Activated CD8-positive, alpha-beta memory T cell treated with anti-CD3 and anti-CD28 coated beads for 48 hours (primary cell): Measurements from ENCODE around the gene TOX2.

Source experiments
- DNase-seq, 3 experiments: peaks; one replicate each; pipeline ENCODE4 v3.0.0-alpha.2; 2020; ENCODE audit warnings: low read depth in 2 of 3, low spot score in 2 of 3

TOX2 gene

DNA sequence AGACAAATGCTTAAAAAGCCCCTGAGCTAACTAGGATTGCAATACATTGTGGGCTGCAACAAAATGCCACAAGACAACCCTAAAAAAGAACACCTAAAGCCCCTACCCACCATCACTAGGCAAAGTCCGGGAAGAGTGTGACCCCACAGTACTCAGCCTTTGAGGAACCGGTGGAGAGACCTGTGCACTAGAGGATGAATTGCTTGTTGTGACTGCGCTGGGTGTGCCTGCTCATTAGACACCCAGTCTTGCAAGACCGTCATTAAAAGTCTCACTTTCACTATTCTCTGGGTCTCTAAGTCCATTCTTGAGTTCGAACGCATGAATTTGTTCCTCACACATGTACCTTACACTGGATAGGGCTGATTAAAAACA lies 183.6 kb downstream of the TOX2 start:
- no peak for DNase-seq

GRCh38 chr20:44098657-44099056 lies 184.0 kb downstream of the TOX2 start:
- DNase-seq, result no peak

GRCh38 chr20:44099832-44100231 lies 185.2 kb downstream of the TOX2 start:
- no peak for DNase-seq

DNA sequence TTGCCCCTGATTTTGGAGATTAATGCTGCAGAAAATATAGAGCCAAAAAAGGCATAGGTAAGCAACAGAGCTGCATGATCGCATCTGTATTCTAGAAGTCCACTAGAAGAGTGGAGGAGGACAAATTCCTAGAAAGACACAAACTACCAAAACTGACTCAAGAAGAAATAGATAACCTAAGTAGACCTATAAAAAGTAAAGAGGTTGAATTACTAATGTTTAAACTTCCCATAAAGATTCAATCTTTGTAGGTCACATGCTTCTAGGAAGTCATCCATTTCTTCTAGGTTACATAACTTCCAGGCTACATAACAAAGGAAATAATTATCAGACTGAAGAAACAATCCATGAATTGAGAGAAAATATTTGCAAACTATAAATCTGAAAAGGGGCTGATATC lies 187.9 kb downstream of the TOX2 start:
- DNase-seq, result no peak

DNA sequence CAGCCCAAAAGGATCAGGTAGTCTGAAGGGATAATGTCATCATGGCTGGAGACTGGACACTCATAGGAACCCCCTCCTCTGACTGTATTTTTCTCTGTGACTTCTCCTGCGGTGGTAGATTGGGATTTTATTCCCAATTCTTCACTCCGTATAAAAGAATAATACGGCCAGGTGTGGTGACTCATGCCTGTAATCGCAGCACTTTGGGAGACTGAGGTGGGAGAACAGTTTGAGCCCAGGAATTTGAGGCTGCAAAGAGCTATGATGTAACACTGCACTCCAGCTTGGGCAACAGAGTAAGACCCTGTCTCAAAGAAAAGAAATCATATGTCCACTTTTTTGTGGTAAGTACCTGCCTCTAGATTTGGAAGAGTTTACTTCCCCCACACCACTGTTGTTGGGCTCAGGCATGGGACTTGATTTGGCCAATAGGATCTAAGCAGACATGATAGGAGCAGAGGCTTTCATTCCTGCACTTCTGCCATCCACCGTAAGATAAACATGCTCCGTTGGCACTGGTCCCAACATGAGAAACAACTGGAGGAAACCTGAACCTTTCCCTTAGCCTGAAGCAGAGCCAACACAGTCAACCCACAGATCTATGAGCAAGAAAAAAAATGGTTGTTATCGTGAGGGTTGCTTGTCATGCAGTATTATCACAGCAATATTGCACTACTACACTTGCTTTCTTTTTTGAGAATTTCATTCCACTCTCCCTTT lies 190.3 kb downstream of the TOX2 start:
- no peak for DNase-seq

GRCh38 chr20:44106615-44107014 lies 192.0 kb downstream of the TOX2 start:
- DNase-seq, result no peak

GRCh38 chr20:44109951-44110361 lies 195.3 kb downstream of the TOX2 start:
- DNase-seq, result no peak

DNA sequence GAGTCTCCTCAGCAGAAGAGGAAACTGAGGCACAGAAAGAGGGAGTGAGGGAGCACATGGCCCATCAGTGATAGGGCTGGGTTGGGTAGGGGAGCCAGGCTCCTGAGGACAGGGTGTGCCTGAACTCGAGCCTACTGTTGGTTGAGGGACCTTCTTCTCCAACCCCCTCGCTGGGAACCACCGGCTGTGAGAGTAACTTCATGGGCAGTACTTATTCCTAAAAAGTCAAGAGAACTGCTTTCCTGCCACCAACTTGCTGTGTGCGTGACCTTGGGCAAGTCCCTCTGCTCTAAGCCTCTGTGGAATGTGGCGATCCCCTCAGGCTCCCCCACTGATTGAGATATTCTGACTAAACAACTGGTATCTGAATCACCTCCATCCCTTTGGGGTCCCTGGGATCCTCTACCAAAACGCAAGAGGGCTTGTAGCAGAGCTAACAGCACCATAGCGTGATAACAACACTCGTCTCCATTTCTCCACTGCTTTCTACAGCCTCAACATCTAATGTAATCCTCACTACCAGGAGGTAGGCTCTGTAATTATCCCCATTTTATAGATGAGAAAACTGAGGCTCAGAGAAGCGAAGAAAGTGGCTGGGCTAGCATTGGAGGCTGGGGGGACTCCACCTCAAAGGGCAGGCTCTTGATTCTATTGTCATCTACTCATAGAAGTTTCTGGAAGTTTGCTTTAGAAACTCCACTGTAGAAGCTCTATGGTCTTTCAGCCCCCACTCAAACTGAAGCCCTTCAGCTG lies 196.3 kb downstream of the TOX2 start:
- no peak for DNase-seq

- DNase-seq, result no peak
Measured at GRCh38 chr20:44111712-44112335, 197.2 kb downstream of the TOX2 start.

DNA sequence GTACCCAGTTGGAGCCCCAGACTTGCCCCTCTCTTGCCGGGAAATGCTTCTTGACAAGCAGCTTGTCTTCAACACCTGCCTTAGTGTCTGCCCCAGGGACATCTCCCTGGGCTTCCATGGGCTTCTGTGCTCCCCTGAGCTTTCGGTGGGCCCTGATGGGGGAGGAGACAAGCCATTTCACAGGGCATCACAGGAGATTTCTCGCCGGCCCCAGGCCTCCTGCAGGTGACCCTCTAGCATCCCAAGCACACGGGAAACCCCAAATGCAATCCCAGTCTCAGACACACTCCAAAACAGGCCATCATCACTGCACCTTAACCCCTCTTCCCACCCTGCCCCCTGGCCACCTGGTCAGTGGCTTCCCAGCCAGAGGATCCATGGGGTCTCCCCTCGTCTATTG lies 197.8 kb downstream of the TOX2 start:
- DNase-seq, result no peak

- DNase-seq, result no peak
Measured at GRCh38 chr20:44112889-44113617, 198.4 kb downstream of the TOX2 start.

GRCh38 chr20:44113618-44114376 lies 199.1 kb downstream of the TOX2 start:
- DNase-seq, result no peak

DNA sequence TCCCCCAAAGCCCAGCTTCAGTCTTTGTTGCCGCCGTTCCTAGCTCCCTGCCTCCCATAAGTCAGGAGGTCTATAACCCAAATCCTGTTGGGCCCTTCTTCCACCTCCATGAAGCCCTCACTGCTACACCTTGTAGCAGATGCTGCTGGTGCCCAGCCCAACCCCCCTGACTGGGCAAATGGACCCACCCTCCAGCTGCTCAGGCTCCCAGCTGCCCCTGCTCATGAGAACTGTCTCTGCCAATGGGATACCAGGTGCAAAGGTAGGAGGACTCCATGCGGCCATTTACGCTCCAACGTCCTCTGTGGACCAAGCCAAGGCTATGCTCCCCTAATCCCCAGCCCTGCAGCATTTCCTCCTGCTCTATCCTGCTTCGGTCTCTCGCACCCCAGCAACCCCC lies 200.5 kb downstream of the TOX2 start:
- no peak for DNase-seq

DNA sequence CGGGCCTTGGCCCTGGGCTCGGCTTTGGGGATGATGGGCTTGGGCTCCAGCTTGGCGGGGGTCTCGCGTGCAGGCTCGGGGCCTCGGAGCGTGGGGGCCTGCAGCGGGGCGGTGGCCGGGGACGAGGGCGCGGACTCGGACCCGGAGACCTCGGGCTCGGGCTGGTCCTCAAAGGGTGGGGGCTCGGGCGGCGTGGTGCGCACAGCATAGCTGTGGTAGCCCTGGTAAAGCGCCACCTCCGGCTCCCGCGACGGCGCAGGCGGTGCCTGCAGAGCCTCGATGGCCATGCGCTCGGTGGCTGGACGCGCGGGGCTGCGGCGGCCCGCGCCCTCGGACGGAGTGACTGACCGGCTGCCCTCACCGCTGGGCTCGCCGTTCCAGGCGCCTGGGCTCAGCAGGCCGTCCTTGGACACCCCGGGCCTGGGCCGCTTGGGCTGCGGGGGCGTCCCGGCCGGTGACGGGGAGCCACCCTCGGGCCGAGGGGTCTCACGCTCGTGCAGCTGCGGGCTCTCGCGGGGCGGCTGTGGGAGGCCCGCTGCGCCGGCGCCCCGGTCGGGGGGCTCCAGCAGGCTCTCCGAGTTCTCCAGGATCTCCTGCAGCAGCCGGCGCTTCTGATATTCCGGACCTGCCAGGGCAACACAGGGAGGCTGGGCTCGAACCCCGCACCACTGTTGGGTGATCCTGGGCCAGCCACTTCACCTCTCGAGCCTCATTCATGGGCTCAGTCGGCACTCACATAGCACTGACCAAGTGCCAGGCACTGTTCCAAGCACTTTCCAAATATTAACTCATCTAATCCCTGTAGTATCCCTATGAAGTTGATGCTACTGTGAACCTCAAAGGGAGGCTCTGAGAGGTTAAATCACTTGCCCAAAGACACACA lies 201.4 kb downstream of the TOX2 start:
- DNase-seq, result no peak

DNA sequence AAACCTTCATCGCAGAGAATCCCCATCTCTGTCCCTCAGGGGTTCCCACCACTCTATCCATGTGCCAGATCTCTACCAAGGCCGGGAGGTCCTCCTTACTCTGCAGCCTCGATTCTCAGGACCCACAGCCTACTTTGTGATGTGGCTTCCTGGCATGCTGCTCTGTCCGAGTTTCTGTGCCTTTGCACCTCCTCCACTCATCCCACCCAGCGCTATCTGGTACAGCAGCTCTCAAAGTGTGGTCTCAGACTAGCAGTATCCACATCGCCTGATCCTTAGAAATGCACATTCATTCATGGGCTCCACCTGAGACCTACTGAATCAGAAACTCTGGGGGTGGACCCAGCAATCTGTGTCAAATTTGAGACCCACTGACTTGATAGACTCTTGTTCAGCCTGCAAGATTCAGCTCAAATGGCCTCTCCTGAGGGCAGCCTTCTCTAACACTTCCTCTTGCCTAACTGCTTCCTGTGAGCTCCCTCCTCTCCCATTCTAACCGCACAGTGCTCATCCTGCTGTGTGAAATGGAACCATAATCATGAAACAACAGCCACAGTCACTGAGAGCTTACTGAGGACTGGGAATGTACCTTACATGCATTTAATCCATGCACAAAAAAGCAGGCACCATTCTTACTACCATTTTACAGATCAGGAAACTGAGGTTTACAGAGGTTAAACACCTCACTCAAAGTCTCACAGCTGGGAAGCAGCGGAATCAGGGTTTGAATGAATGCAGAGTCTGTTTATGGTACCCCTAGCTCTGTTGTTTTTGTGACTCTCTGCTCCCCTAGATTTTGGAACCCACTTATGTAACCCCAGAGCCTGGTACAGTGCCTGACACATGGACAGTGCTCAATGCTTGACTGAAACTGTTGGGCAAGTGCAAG lies 202.9 kb downstream of the TOX2 start:
- no peak for DNase-seq

GRCh38 chr20:44118185-44119033 lies 203.8 kb downstream of the TOX2 start:
- DNase-seq, result no peak
